HCT116 (cell line): ENCODE data around the gene RBM44.

Experiments
- ELF1 ChIP-seq: IDR thresholded peaks from 2 replicates; pipeline ENCODE4 v1.6.1; 2012; ENCODE audit warnings: low read depth, borderline replicate concordance
- FOSL1 ChIP-seq: IDR thresholded peaks from 2 replicates; pipeline ENCODE4 v1.6.1; 2012; ENCODE audit warnings: low read depth
- POLR2AphosphoS5 ChIP-seq: IDR thresholded peaks from 2 replicates; pipeline ENCODE4 v1.6.1; 2011; ENCODE audit warnings: mild to moderate bottlenecking, low read depth, low read length, moderate library complexity
- TF ChIP-seq, protein P1 (sequence below), 3 experiments: fragments of 200-600 bp in 1 of 3; sonication (generic) in 1 of 3; IDR thresholded peaks in 2 of 3; conservative IDR thresholded peaks in 1 of 3; 2 replicates each; pipeline ENCODE4 v1.5.1; 2012 to 2017; ENCODE audit warnings: low read depth in 2 of 3, low read length in 2 of 3, antibody characterized with exemption in 1 of 3, borderline replicate concordance in 1 of 3, control low read depth in 1 of 3, mild to moderate bottlenecking in 1 of 3, mixed read lengths in 1 of 3, mixed run types in 1 of 3, moderate library complexity in 1 of 3; ENCODE audit not compliant: insufficient read depth in 1 of 3

DNA sequence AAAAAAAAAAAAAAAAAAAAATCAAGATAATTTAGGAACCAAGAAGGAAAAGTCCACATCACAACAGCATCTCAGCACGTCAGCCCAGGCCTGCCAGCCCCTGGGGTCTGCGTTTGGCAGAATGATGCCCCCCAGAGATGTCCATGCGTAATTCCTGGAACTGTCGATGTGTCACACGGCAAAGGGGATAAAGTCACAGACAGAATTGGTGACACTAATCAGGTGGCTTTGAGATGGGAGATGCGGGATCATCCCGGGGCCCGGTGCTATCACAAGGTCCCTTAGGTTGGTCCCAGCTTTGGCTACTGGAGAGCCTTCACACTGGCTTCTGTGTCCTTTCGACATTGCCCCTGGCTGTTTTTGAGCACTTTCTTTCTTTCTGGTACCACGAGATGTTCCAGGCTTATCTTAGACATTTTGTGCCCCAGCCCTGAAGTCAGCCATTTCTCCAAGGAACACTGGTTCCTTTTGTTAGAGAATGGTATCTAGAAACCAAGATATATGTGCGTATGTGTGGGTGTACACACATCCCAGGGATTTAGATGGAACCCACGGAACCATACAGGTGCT, 81.5 kb downstream of the RBM44 start:
- TF ChIP-seq, protein P1, sequence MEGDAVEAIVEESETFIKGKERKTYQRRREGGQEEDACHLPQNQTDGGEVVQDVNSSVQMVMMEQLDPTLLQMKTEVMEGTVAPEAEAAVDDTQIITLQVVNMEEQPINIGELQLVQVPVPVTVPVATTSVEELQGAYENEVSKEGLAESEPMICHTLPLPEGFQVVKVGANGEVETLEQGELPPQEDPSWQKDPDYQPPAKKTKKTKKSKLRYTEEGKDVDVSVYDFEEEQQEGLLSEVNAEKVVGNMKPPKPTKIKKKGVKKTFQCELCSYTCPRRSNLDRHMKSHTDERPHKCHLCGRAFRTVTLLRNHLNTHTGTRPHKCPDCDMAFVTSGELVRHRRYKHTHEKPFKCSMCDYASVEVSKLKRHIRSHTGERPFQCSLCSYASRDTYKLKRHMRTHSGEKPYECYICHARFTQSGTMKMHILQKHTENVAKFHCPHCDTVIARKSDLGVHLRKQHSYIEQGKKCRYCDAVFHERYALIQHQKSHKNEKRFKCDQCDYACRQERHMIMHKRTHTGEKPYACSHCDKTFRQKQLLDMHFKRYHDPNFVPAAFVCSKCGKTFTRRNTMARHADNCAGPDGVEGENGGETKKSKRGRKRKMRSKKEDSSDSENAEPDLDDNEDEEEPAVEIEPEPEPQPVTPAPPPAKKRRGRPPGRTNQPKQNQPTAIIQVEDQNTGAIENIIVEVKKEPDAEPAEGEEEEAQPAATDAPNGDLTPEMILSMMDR (IDR thresholded peaks at IDR 0.05 in 2 of 3, conservative IDR thresholded peaks at IDR 0.05 in 1 of 3; ENCODE audit: borderline replicate concordance in 1 of 3, insufficient read depth in 1 of 3, low read depth in 2 of 3, low read length in 2 of 3) = no peak
- TF ChIP-seq ELF1 (no peak), POLR2AphosphoS5 (no peak), FOSL1 (no peak)
